HG03342 (cell line): ENCODE results near the gene MACO1.

Source experiments
- ATAC-seq: cut with Tn5 transposase; IDR thresholded peaks from one replicate; pipeline ENCODE4 v1.9.1; 2021; ENCODE audit warnings: mild to moderate bottlenecking, moderate library complexity; ENCODE audit not compliant: unreplicated experiment

The MACO1 gene

DNA sequence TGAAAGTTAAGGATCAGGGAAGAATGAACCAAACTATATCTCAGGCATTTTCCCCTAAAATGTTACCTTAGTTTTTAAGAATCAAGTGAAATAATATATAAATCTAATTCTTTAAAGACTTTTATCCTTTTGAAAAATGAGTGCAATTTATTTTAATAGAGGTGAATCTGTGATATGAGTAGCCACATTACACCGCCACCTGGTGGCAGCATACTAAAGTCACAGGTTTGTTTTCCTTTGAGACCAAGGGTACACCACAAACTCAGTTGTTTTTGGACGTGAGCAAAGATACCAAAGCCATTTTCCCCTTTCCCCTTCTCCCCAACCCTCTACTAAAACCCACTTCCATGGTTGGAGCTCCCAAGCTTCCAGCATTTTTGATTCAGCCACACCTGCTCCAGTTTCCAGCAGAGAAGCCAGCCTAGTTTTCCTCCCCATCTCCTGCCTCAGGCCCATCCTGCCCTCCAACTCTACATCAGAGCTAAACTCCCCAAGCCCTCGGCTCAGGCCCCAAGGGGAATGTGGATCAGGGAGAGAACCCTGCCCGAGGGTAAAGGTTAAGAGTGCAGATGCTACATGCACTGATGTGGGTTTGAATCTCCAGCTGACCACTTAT is 89.9 kb downstream of the MACO1 start:
- no peak for ATAC-seq

DNA sequence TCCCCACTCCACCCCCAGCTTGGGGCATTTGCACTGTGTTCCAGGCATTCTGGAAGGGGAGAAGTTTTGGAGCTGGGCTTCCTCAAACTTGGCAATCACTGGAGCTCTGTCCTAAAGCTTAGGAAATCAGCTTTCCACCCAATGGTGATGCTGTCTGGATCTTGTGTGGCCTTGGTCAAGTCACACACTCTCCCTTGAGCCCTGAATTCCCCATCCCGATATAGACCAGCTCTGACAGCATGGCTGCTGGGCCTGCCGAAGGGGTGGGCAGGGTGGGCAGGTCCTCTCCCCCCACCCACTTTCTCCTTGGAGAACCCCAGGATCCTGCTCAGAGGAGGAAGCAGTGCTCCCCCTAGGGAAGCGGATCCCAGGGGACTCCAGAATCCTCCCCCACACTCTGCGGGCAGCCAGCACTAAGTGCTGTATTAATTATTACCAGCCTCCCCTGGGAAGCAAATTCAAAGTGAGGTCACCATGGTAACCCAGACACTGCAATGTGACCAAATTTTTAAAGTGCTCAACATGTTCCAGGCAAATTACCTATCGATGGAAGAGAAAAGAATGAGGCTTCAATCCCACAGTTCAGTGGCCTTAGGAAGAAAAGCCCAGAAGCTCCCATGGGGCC is 91.4 kb downstream of the MACO1 start:
- peak; percentile 54 for ATAC-seq

DNA sequence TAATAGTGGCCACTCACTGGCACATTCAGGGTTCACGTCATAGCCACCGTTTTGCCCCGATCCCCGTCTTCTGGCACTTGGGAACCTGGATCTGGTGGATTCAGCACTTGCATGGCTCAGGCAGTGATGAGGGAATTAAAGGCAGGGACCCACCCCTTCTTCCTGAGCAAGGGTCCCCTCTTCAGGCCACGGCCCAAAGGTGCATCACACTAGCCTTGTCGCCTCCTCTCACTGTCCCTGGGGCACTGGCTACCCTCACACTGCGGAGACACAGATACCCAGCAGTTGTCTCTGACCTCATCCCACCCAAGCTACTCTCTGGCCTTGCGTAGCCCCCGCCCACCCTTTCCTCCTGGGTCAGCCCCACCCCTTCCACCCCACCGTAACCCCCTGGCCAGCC is 92.8 kb downstream of the MACO1 start:
- ATAC-seq = no peak

DNA sequence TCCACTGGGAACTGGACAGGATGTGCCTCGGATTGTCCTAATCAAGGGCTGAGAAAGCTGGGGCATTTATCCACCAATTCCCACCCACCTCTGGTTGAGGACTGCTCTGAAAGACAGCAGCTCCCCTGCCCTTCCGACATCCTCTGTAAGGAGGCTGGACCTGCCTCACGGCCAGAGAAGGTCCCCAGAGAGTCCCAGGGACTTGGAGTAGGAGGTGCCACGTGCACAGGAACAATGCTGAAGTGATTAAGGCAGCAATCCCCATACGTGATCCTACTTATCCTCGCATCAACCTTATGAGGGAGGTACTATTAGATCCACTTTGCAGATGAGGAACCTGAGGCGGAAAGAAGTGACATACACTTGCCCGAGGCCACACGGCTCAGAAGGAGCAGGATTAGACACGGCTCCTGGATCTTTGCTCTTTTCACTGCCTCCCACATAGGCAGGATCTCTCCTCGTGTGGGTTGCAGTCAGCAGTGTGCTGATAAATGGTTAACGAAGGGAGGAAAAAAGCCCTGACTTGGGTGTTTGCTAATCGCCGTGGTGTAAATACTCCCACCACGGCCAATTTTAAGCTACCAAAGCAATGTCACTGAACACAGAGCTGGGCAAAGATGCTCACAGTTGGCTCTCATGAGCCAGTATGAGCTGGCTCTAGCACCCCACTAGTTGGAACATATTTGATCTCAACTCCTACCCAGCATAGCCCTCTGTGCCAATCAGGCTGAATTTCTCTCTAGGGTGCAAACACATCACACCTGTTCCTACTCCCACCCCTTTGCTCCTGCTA is 94.1 kb downstream of the MACO1 start:
- no peak for ATAC-seq

DNA sequence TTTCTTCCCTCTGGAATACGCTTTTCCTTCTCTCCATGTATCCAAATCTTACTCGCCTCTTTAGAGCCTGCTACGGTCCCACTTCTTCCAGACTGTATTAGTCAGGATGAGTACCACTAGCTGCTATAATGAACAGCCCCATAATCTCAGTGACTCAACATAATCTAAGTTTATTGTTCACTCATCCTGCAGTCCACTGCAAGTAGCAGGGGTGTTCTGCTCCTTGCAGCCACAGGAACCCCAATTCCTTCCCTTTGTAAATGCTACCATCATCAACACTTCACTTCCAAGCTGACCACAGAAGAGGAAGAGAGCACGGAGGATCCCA is 94.6 kb downstream of the MACO1 start:
- no peak for ATAC-seq

DNA sequence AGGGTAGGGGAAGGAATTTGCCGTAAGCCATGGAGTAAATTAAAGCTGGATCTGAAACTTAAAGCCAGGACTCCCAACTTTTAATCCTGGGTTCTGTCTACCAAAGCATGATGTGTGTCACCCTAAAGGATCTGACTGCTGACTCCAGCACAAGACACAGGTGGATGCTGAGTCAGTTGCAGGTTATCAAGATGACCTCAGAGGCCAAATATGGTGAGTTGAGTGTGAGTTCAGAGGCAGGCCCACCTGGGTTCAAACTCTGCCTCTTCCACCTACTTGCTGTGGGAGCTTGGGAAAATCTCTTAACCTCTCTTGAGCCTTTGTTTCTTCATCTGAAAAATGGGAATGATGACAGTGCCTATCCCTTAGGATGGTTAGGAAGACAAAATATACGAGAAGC is 96.1 kb downstream of the MACO1 start:
- no peak for ATAC-seq

DNA sequence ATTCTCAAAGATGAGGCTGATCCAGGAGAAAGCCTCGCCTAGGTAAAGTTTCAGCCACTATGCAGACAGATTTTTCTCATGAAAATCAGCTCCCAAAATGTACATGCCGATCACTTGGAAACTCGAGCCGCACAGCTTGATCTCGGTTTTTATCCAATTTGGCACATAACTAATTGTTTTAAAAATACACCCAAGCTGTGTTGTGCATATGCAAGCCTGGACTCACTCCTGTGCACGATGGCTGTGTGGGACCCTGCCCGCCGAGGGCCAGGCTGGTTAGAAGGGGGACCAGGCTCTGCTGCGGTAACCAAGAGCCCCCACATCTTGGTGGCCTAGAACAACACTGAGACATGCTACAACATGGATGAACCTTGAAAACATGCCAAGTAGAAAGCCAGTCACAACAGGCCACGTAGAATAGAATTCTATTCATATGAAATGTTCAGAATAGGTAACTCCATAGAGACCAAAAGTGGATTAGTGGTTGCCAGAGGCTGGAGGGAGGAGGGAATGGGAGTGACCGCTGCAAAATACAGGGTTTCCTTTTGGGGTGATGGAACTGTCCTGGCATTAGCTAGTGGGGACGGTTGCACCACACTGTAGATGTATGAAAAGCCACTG is 96.6 kb downstream of the MACO1 start:
- ATAC-seq = no peak

DNA sequence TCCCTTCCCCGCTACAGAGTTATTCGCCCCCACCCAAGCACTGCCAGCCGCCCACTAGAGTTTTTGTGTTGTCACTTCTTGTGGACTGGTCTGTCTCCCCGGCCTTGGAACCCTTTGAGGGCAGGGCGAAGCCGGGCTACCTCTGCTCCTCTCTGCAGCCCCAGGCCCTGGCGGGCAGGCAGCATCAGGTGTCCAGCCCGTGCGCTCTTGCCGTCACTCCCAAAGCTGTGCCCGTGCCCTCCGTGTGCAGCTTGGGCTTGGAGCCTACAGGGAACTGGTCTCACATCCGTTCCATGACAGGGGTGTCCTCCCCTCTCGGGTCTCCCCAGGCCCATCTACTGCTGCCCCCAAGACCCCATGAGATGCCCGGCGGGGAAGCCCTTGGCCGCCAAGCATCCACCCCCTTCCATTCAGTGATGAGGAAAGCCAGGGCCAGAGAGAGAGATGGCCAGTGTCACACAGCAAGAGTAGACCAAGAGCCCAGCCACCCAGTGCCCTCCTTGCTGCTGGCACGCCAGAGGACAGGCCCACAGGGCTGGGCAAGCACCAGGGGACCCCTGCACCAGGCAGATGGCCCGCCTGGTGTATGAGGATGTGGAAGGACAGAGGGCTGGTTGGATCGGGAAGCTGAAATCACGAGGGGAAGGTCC is 97.4 kb downstream of the MACO1 start:
- no peak for ATAC-seq

DNA sequence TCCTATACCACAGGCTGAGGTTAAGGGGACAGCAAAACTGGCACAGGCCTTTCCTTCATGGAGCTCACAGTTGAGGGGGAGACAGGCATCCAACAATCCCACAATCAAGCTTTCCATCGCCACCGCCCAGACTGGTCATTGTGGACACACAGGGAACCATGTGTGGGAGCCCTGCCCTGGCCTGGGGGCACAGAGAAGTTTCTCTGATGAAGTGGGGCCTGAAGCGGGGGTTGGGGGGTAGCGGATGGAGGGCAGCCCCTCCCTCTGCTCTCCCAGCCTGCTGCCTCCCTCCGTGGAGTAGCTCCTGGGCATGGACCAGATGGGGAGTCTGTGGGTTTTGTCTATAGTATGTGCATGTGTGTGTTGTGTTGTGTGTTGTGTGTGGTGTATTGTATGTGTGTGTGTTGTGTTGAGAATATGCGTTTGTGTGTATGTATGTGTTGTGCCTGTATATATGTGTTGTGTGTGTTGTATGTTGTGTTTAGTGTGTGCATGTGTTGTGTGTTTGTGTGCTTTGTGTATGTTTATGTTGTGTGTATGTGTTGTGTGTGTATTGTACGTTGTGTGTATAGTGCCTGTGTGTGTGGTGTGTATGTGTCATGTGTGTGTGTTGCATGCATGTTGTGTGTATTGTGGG is 98.3 kb downstream of the MACO1 start:
- ATAC-seq = no peak

DNA sequence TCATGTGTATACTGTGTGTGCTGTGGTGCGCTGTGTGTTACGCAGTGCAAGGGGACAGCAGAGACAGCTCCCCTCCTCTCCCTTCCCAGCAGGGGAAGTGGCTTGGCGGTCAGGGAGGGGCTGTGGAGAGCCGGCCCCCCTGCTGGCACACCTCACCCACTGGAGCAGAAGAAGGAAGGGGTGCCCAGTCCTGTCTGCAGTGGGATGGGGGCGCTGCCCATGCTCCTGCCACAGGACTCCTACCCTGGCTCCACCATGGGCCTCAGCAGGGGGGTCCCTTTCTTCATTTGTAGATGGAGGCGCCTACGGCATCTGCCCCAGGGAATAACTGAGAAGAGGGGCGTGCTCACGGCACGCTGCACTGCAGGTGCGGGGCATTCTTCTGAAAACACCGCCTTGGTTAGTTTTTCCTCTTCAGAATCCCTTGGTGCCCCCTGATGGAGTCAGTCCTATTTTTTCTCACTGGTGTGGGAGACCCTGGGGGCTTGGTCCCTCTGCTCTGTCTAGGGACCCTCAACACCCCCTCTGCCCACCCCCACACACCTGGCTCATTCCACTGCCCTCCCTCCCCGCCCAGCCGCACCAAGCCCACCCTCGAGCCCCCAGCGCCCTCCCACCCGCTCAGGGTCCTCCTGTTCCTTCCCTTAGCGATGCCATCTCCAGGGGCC is 99.0 kb downstream of the MACO1 start:
- no peak for ATAC-seq

DNA sequence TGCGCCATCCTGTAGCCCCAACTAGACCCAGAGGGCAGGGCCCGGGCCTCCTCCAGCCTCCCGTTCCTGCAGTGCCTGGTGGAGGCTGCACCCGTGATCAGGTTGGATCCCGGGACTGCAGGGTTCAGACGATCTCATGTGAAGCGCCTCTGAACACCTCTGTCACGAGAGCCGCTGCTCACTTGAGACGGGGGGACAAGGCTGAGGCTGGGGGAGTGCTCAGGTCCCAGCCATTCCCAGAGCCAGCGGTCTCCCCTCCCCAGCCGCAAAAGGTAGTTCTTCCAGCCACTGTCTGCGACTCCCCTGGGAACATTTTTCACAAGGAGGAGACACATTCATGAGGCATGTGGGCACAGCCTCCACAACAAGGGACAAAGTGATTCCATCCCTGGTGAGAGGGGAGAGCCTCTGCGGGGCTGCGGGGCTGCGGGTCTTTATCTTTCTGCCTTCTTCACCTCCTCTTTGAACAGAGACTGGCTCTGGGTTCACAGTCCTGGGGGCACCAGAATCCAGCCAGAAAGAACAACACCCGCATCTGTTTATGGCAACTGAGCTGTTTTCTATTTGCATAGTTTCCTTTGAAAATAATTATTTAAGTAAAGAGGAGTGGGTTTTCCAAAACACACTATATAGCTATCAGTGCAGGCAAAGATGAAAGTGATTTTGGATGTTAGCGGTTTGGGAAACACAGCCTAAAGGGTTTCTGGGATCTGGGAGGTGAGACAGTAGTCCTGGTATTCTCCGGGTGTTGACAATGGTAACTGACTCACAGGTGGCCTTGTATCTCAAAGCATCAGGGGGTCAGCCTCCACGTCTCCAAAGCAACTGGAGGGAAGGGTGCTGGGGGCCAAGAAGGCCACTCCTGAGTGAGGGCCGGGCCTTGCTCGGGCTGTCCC is 99.7 kb downstream of the MACO1 start:
- no peak for ATAC-seq

DNA sequence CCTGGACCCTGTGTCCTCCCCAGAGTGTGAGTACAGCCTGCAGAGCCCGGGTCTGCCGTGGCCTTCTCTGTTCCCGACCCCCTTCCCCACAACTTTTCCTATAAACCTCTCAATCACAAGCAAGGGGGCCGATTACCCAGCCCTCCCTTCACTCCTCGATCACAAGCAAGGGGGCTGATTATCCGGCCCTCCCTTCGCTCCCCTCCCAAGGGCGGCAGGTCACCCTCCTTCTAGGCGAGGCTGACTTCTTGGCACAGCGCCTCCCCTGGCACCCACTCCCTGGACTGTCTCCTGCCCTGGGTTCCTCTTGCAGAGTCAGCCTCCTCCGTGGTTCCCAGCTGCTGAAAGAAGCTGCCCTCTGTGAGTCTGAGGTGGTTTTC is 100.4 kb downstream of the MACO1 start:
- ATAC-seq = no peak

DNA sequence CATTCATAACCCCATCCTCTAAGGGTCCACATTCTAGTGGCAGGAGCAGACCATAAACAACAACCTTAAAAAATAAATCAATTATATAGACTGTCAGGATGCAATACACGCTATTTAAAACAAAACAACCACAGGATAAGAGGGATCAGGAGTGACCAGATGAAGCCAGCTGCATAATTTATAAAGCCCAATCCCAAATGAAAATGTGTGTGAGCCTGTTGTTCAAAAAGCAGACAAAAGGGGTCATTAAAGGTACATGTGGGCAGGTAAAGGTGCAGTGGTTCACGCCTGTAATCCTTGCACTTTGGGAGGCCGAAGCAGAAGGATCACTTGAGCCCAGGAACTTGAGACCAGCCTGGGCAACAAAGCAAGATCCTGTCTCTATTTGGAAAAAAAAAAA is 102.3 kb downstream of the MACO1 start:
- ATAC-seq = no peak

DNA sequence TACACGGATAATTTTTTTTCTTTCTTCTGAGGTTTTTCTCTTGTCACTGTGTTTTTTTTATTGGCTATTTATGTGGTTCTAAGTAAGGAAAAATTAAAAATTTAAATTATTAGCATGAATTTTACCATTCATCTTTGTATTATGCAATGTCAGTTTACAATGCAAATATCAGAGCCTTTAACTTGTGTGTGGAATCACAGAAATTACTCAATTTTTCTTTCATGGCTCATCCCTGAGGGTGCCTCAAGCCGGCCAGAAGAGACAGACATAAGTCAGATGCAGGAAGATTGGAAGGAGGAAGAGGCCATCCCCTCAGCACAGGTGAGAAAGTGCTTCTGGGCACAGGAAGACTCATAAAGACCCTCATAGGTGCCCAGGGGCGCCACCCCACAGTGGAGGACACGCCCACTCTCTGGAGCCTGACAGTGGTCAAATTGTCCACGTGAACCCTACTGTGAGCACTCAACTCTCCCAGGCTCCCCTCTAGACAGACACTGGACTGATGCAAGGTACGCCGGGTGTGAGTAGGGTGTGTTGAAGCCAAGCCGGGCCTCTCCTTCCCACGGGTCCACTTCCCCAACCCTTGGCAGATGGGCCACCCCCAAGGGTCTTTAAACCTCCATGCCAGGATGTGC is 103.2 kb downstream of the MACO1 start:
- ATAC-seq = no peak

DNA sequence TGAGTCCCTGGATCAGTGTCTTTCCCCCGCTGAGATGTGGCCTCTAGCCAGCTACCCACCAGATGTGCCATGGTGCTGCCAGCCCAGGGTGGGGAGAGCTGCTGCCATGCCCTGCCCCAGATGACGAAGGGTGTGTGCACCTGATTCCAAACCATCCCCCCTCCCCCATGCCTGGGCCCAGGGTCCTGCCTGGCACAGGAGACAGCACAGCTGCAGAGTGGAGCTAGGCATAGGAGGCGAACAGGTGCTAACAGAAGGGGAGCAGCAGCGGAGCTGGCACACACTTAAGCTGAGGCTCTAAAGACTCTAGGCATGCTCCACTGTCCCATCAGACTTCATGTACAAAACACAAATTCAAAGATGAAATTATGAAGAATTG is 103.7 kb downstream of the MACO1 start:
- ATAC-seq = no peak

DNA sequence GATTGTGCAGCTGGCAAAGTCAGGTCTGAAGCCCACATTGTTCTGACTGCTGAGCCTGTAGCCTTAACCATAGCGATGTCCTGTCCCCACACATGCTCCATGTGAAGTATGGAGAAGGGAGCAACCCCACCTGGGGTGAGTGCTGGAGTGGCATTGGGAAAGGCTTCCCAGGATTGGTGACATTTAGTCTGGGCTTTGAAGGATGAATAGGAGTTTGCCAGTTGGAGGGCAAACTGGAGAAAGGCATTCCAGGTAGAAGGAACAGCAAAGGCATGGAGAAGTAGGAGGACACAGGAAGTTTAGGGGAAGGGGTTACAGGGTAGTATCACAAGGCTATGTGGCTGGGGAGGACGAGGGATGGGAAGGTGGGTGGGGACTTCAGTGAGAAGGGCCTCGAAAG is 105.4 kb downstream of the MACO1 start:
- no peak for ATAC-seq

DNA sequence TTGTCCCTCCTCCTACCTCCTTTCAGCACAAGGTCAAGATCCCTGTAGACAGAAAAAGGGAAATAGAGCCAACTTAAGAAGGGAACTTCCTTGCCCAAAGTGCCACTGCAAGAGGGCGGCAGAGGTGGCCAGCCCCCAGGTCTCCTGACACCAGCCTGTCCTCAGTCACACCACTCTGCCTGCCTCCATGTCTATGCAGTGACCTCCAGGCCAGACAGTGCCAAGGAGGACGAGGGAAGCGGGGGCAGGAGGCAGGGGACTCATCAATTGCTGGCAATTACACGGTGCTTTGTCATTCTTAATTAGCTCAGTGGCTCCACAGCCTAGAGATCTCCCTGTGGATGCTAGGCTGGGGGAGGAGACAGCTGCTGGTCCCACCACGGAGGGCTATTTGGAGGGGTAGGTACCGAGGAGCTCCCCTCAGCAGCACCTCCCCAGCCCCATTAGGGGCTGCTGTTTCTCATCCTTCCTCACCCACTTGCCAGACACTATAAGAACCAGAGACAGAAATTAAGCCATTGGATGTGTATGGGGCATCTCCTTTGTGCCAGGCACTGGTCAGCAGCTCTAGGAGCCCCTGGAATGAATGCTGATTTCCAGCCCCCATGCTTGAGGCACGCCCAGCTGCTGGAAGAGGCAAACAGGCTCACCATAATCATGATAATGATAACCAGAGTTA is 106.6 kb downstream of the MACO1 start:
- ATAC-seq = no peak

DNA sequence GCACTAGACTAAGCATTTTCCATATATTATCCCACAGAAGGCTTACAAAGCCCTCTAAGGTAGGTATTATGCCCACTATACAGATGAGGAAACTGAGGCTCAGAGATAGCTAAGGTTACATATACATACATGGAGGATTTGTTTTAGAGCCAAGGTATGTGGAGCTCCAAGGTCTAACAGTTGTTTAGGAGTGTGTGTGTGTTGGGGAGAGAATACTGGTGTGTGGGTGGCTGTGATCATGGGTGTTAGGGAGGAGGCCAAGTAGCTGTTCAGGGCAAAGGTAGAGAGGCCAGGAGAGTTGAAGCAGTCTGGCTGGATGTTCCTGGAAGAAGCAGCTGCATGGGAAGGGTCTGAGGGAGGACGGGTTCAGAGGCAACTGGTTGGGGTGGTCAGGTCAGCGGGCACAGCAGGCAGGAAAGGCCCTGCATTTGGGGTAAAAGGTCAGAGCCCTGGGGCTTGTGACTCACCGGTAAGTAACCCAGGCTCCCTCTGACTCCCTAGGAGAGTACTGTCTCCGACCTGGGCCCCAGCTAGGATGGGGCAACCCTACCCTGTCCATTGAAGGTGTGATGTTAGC is 107.6 kb downstream of the MACO1 start:
- ATAC-seq = no peak
